GM23248 (cell line): ENCODE results near the gene RND2.

Source experiments
- EZH2 ChIP-seq: fragments of 200-600 bp; sonication (generic); IDR thresholded peaks from 2 replicates; pipeline ENCODE4 v1.6.1; 2018; ENCODE audit warnings: antibody characterized with exemption, mild to moderate bottlenecking; ENCODE audit not compliant: insufficient read depth, poor library complexity, severe bottlenecking
- EZH2phosphoT487 ChIP-seq: fragments of 200-600 bp; sonication (generic); IDR thresholded peaks from 2 replicates; pipeline ENCODE4 v1.6.1; 2018; ENCODE audit warnings: antibody characterized with exemption, moderate library complexity, mild to moderate bottlenecking, low read depth; ENCODE audit not compliant: insufficient read depth

GRCh38 chr17:43003542-43004172 is 21.4 kb upstream of the RND2 start:
- TF ChIP-seq EZH2 (no peak), EZH2phosphoT487 (no peak)
